Stimulated activated CD8-positive, alpha-beta memory T cell treated with anti-CD3 and anti-CD28 coated beads, Interleukin-4, amount 100 ng/mL, for 48 hours (primary cell): ENCODE results near the gene CNOT4.

ENCODE experiments used
- DNase-seq: peaks from one replicate; pipeline ENCODE4 v3.0.0-alpha.2; 2020

Gene CNOT4

DNA sequence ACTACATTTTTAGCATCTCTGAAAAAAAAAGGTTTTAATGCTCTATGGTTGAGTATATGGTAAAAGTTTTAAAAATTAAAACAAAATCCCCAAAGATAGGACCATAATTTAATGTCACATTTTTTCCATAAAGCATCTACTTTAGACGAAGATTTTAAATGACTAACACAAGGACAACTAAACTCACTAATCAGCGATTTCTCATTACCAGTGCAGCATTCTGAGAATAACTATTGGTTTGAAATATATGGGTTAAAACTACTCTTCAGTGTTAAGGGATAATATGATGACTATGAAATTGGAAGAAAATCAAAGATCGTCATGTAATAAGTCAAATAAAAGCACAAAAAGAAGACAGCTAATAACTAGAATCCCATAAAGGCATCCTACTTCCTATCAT lies 118.4 kb downstream of the CNOT4 start:
- no peak for DNase-seq

DNA sequence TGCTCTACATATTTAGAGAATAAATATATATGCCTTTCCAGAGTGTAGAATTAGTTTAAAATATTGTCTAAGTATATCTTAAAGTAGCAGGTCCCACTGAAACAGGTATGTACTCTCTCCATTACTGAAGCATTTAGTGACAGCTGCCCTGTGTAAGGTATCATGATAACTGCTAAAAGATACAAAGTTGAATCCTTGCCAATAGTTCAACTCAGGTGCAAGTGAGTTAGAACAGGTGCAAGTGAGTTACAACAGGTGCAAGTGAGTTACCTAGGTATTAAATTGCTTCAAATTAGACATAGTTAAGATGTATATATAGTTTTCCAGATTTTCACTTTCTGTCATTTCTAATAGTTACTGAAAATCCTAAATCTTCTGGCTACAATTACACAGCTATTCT lies 119.1 kb downstream of the CNOT4 start:
- DNase-seq: no peak

DNA sequence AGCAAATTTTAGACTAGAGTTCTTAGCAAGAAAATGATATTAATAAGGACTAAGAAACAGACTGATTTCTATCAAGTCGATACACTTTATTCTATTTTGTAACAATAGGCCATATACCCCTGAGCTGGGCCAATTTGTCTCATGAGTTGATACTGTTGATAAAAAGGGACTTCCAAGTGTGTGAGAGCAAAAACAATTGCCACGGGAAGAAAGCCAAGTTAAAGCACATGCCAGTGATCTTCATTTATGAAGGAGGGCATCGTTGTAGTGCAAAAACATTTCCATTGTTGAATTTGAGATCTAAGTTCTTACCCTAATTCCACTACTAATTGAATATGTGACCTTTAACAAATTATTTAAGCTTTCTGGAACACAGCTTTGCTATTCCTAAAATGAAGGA lies 119.9 kb downstream of the CNOT4 start:
- DNase-seq: no peak

DNA sequence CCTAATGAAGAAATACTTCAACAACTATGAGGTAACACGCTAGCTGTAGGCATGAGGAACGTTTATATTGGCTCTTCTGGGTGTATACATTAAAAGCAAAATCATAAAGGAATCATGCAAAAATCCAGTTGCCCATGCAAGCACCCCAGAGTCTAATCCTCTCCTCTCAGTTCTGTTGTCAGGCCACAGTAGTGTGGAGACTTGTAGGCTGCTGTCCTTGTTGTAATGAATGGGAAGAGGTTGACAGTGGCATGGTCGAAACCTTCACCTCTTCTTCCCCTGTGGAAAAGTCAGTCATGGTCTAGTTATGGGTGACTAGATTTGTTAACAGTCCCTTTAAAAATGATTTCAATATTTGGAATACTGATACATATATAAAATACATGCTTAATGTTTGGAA lies 121.3 kb downstream of the CNOT4 start:
- DNase-seq: no peak

DNA sequence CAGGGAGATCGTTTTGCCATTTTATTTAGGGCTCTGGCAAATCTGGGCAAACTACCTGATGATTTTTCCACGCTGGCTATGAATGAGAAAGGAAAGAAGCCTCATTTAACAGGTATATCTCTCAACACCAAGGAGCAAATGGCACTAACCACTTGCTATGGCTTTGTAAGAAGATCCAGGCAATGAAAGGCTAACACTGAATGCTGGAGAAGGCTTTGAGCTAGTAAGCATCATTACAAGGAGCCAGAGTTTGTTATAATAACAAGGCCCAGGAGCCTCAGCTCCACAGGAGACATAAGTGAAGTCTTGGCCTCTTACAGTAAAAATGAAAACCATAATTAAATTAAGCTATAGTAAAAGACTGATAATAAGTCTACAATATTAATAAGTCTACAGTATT lies 123.1 kb downstream of the CNOT4 start:
- no peak for DNase-seq

DNA sequence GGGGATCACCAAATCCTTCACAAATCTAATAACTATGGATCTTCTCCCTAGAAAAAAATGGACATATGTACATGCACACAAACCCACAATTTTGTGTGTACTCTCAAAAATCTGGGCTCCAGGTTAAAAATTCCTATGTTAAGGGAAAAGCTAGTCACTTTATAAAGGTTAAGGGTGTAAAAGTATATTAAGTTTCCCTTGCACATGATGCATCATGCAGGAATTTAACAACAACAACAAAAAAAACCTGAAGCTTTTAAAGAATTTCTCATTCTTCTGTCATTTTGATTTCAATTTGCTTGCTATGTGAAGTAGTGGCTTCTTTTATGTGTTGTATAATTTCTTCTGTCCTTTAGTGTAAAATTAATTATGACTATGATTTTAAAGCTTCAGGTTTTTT lies 123.7 kb downstream of the CNOT4 start:
- DNase-seq: no peak

DNA sequence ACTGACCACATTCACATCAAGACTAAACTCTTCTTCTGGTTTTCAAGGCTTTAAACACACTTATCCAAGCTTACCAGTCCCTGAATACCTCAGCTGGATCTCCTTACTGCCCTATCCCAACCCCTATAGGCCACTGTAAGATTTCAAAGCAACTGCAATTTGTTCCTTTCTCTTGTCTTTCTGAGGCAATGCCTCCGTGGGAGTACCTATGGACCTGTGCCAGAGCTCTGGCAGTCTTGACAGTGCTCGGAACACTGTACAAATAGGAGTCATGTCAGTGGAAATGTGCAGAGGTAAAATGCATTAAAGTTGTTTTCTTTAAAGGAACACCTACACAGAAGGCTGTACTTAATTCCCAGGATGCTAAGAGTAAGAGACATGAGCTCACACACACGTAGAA lies 124.7 kb downstream of the CNOT4 start:
- no peak for DNase-seq

DNA sequence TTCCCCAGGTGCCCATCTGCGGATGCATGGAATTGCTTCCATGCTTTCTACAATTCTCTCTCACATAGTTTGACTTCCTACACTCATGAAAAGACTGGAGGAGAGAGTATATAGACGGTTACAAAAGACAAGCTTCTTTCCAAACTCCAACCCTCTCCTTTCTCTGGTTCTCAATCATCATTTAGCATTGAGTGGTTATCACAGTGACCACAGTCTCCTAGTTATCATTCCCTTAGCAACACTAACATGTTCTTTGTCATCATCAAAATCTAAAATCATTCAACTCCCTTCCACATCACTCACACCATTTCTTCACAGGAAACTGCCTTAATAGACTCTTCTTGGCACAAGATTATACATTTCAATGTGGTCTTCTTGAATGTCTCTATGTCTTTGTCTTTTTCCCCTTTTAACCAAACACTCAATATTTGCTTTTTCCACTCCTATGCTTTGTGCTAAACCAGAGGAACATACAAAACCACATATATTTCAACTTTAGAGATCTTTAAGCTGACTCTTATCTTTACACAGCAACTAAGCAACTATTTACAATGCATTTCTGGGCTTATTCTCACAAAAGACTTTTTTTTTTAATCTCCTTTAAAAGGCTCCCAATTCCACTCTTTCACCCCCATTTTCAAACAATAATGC lies 126.3 kb downstream of the CNOT4 start:
- DNase-seq: no peak

DNA sequence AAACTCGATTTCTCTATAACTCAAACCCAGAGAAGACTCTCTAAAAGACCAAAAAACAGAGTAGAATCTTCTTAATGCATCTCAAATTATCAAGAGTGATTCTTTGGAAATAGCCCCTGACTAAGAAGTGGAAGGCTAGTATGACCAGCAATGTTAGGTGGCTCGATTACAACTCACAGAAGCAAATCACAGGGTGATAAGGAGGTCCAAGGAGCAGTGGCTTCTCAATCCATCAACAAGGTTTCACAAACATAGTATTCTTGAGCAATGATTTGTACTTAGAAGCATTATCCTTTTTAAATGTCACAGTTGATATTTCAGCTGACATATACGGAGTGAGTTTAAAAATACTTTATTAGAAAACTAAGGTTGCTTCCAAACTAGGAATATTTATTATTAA lies 127.7 kb downstream of the CNOT4 start:
- no peak for DNase-seq

DNA sequence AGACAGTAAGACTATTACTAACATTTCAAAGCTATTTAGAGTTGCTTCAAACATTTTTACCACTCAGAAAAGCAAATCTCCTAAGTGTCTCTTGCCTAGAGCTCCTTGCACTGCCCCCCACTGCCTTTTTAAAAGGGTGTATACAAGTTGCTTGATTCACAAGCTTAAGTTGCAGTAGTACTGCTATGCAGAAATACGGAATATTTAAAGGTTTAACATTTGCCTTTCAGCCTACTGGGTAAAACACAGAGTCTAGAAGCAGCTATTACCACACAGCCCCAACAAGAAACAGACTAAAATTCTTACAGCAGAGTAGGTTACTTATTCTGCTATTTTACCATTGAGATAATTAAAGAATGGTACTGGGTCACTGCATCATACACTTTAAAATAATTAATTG lies 128.5 kb downstream of the CNOT4 start:
- no peak for DNase-seq

DNA sequence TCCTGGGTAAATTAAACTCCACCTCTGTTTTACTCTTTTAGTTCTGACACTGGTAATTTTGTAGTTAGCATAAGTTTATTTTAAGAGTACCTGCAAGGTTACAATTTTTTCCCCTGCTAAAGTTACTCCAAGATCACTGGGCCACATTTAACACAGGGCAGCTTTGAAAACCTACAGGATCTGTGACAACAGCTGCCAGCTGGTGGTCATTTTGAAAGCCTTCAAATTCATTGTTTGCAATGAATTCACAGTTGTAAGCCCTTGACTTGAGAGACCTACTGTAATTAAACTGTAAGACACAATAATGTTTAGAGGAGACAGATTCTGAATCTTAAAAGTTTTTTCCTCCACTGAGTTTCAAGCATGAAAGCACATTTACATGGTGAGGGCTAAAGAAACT lies 129.6 kb downstream of the CNOT4 start:
- no peak for DNase-seq

DNA sequence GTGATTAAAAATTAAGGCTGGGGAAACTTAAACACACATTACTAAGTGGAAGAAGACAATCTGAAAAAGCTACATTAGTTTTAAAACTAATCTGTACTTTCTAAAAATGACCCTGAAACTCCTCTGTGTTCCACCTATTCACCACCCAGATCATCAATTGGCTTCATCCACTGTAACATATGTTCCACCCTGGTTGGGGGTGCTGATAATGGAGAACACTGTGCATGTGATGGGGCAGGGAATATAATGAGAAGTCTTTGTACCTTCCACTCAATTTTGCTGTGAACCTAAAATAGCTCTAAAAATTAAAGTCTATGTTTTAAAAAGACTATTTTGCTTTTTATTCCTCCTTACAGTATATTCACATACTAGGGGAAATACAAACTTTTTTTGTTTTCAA lies 132.7 kb downstream of the CNOT4 start:
- DNase-seq: no peak

DNA sequence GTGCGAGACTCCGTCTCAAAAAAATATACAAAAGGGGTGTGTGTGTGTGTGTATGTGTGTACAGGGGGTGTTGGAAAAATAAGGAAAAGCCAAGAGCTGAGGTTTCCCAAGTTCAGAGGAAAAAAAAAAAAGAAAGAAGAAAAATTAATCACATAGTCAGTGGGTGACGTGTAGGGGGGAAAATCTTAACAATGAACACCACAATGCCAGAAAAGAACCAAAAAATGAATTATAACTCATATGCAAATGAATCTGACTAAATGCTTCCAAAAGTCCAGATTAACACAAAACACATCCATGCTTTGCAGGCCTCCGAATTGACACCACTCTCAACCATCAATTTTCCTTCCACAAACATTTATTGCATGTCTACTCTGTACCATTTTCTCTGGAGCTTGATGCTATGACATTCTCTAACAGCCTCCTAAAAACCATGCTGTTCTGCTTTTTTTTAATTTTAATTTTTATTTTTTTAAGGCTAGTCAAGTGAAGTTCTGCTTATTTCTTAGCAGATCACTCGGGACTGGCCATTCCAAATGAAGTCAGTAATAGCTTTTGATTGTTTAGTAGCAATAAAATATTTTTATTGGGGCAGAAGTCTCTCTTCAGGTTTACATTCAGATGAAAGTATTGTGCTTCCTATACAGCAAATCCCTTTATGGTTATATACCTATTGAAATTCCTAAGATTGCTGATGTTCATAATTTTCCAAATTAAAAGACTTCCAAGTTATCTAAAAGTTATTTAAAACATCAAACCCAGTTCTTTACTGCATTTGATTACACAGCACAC lies 133.8 kb downstream of the CNOT4 start:
- DNase-seq: no peak

DNA sequence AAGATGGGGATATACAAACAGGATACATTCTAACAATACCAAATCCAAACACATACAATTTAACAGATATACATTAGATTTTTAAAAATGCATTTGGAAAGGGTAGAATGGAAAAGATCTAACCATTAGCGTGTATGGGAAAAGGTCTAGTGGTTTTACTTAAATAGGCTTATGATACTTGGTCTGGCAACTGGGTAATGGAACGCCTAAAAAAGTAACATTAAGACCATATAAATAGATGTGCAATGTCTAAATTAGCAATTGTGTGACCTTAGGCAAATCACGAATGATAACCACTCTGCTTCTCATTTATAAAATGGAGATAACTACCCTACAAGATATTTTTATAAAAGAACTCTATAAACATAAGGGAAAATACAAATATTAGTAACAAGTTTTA lies 135.2 kb downstream of the CNOT4 start:
- DNase-seq: no peak

DNA sequence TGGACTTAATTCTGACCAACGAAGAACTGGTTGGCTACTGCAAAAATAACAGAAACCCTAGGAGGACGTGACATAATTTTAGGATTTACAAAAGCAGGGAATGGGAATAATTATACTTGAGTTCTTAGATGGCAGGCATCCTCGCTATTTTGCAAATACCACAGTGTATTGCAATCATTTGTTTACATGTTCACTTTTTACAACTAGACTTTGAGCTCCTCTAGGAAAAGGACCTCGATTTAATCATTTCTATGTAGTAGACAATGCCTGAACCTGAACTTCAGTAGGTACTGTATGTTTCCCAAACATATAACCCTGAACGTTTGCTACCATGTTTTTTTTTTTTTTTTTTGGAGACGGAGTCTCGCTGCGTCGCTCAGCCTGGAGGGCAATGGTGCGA lies 137.7 kb downstream of the CNOT4 start:
- DNase-seq: no peak

DNA sequence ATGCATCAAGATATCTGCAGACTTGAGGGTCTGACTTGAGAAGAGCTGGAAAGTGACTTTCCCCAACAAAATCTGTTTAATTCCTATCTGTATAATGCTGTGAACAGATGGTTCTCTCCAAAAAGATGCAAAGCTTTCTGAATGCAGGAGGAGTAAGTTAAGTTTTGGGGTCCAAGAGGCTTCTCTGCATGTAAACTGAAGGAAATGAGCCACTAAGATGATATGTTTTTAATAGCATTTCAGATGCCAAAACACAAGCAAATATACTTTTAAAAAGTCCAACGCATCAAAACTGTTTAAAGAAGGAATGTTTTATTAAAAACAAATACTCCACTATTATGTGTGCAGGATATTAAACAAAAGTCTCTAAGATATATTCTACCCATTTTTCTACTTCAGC lies 139.2 kb downstream of the CNOT4 start:
- no peak for DNase-seq

DNA sequence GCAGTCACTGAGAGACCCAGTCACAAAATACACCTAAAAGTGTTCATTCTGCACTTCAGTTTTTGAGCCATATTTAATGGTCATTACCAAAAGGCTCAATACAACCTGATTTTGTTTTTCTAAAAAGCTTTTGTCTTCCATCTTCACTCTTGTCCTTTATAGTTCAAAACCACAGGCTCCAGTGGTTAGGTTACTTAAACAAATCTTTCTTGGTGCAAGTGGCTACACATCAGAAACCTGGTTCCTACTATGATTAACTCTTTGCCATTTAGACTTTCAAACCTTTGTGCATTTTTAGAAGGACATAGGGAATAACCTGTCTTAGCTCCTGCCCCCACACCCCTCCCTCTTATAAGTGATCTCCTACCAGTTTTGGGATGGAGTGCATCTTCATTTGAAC lies 140.5 kb downstream of the CNOT4 start:
- no peak for DNase-seq

DNA sequence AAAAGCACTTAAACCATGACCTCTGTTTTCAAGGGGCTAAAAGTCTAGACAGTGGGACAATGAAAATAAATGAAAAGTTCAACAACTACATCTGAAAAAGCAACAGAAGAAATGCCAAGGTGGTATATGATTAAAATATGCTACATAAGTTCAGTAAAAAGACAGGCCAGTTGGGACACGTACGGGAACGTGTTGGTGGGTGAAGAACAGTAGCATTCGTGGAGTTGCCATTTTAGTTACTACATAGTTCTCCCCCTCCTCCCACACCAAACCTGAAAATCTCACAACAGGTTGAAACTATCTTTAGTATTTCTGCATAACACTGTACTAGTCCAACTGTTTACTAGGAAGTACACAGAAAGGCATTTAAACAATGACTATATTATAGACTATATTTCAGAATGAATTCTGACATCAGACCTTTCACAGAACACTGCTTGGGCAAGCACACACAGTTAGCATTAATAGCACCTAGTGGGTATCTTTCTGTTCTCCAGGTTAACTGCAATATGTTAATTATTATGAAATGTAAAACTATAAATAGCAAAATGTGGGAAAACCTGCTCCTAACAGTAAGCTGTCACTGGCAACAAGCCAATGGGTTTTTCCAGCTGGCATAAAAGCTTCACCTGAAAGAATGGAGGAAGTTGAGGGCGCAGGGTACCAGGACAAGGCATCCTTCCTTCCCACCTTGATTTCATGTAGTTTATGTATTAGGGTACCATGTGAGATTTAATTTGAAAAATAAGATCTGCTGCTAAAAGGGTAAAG lies 141.3 kb downstream of the CNOT4 start:
- no peak for DNase-seq

DNA sequence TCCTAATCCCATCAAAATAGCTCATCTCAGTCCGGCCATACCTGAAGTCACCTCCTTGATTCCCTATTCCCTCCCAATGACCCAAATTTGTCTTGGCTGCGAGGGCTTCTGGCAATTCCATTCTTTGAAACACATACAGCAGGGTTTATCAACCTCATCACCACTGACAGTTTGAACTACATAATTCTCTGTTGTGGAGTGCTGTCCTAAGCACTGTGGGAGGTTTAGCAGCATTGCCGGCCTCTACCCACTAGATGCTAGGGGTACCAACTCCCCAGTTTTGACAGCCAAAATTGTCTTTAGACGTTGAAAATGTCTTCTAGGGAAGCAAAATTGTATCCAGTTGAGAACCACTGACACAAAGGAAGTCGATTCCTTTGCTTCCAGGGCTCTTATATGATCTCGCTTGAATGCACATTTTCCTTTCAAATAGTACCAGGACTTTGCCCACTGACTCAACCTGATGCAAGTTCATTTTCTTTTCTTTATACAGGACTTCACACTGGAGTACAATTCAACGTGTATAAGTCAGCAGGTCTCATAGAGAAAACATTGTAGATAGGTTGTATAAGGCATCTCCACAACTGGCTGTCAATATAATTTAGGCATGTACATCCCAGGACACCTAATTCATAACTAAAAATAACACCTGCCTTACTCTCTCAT lies 142.9 kb downstream of the CNOT4 start:
- no peak for DNase-seq

DNA sequence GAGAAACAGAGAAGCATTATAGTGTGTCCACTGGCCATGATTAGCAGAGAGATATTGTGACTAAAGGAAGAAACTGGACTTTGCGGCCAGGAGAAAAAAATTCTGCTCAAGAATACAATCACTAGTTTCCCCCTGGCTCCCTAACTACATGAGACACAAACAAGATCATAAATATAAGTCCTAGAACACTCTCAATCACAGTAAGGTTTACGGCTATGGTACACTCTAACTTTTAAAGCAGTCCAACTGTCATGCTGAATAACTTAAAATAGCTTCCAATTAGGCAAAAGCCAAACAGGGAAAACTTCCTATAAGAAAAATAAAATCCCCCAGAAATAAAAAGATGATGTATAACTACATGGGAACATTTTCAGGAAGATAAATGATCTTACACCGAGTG lies 144.2 kb downstream of the CNOT4 start:
- no peak for DNase-seq

DNA sequence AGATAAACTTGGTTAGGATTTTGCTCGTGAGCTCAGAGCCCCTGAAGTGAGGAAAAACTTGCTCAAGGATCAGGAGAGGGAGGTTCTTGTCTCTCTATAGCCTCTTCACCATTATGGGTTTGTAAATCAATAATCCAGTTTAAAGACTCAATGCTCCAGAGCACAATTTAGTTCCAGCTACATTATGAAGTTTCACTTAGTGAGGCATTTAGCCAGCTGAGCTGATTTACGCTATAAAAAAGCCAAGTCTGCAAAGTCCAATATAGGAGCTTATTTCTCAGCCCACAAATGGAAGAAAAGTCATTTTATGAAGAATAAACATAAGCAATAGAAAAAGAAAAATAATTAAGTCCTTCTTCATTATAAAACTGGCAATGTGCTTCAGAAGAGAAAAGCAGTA lies 145.7 kb downstream of the CNOT4 start:
- no peak for DNase-seq

DNA sequence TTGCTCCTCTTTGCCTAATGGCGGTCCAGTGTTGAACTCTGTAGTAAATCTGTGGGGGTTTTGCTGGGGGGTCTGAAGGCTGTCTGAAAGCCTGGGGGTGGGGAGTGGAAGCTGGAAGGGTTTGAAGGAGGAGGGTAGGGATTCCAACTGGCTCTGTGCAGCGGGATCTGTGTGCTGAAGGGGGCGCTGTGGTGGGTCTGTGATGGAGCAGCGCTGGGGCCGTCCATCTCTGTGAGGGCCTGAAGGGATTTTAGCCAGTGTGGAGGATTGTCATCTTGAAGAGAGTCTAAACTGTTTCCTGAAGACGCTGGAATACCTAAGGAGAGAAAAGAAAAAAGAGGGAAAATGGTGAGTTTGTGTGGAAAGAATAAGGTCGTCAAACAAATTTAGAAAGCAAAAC lies 147.0 kb downstream of the CNOT4 start:
- no peak for DNase-seq

DNA sequence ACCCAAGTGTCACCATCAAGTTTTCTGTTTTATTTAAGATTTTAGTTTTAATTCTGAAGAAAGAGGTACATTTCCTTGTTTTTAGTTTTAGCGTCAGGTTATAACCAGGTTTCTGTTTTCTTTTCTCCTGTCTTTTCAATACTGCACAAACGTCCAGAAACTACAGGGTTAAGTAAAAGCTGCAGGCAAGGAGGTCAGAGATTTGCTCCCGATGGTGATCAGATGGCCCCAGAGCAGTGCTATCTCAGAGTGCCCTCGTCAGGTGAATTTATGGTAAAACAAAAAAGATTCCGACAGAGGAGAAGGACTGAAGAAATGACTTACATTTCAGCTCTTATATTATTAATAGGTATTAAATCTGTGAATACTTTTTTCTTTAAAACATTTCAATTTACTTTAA lies 148.1 kb downstream of the CNOT4 start:
- DNase-seq: no peak

DNA sequence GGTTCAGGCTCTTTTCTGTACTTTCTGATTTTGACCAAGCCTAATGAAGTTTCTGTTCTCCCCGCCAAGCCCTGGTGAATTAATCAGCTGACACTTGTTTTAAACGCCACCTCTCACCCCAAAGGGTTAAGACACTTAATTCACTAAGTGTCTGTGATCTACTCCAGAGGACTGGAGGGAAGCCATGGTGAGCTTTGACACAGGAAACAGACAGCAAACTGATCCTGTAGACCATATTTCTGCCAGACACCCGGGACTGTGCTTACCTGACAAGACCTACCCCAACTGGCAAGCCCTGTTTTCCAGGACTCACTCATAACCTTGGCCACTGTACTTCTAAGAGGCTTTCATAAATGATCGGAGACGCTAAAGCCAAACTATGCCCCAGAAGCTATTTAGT lies 150.3 kb downstream of the CNOT4 start:
- DNase-seq: no peak
